ENCODE measurements around the gene NALCN. TPM values are rescaled to one million over a fixed set of nuclear protein-coding genes. Genes with fewer than 3 reads are reported as not detected.

Gene NALCN
- total RNA-seq, 4 donors from 2014 or later = 0.12 to 2.0 (median 0.66) TPM

GRCh38 chr13:101301053-101301452 is 115.3 kb downstream of the NALCN start:
- ATAC-seq = no peak
- Histone ChIP-seq H3K27me3 (no peaks in the 10 kb centered on the region), H3K36me3 (no peaks in the 10 kb centered on the region), H3K4me3 (no peak overlapping the region), H3K4me1 (no peaks in the 10 kb centered on the region), H3K9me3 (no peaks in the 10 kb centered on the region), H3K27ac (no peak overlapping the region)
- 80 to 93% methylated on average over 2 to 8 of the region's 8 CpGs for WGBS, 2 donors (ENCODE audit: low coverage in 1 of 2)
- TF ChIP-seq POLR2AphosphoS5 (IDR thresholded peaks at IDR 0.05) = no peak
- no peak for TF ChIP-seq POLR2A (IDR thresholded peaks at IDR 0.05)
- no peak for TF ChIP-seq CTCF (IDR thresholded peaks at IDR 0.05)
- TF ChIP-seq EP300 (IDR thresholded peaks at IDR 0.05) = no peak

- 57 to 71% methylated on average over 1 to 2 of the region's 2 CpGs for WGBS, 2 donors (ENCODE audit: low coverage in 1 of 2)
- no peak for ATAC-seq
Measured at GRCh38 chr13:101300531-101300930, 115.8 kb downstream of the NALCN start.

GRCh38 chr13:101298517-101298916 is 117.8 kb downstream of the NALCN start:
- no peak for TF ChIP-seq CTCF (IDR thresholded peaks at IDR 0.05)
- TF ChIP-seq POLR2AphosphoS5 (IDR thresholded peaks at IDR 0.05) = no peak
- no peak for TF ChIP-seq EP300 (IDR thresholded peaks at IDR 0.05)
- TF ChIP-seq POLR2A (IDR thresholded peaks at IDR 0.05) = no peak
- no peaks in the 10 kb centered on the region for H3K9me3 ChIP-seq
- H3K36me3 ChIP-seq = no peaks in the 10 kb centered on the region
- ATAC-seq = no peak
- H3K4me3 ChIP-seq = no peak overlapping the region
- WGBS, 2 donors (ENCODE audit: low coverage in 1 of 2) = 95% methylated on average over 3 of the region's 4 CpGs; no CpG with 5 or more reads in 1 of the 2 donors
- no peaks in the 10 kb centered on the region for H3K27me3 ChIP-seq
- no peaks in the 10 kb centered on the region for H3K4me1 ChIP-seq
- no peak overlapping the region for H3K27ac ChIP-seq

More at GRCh38 chr13:101300531-101300930, 115.8 kb downstream of the NALCN start:
- no peaks in the 10 kb centered on the region for H3K27me3 ChIP-seq
- no peaks in the 10 kb centered on the region for H3K36me3 ChIP-seq
- no peak overlapping the region for H3K27ac ChIP-seq
- H3K4me1 ChIP-seq = no peaks in the 10 kb centered on the region
- TF ChIP-seq CTCF (IDR thresholded peaks at IDR 0.05) (no peak), EP300 (IDR thresholded peaks at IDR 0.05) (no peak), POLR2A (IDR thresholded peaks at IDR 0.05) (no peak), POLR2AphosphoS5 (IDR thresholded peaks at IDR 0.05) (no peak)
- H3K9me3 ChIP-seq = no peaks in the 10 kb centered on the region
- no peak overlapping the region for H3K4me3 ChIP-seq

- H3K27ac ChIP-seq = no peak overlapping the region
- TF ChIP-seq EP300 (IDR thresholded peaks at IDR 0.05) = no peak
- TF ChIP-seq POLR2A (IDR thresholded peaks at IDR 0.05) = no peak
- no peak for TF ChIP-seq POLR2AphosphoS5 (IDR thresholded peaks at IDR 0.05)
- no peak for TF ChIP-seq CTCF (IDR thresholded peaks at IDR 0.05)
- no peaks in the 10 kb centered on the region for H3K27me3 ChIP-seq
- ATAC-seq = no peak
- WGBS, 2 donors (ENCODE audit: low coverage in 1 of 2) = 80% methylated on average over 1 of the region's 1 CpG; no CpG with 5 or more reads in 1 of the 2 donors
- H3K9me3 ChIP-seq = no peaks in the 10 kb centered on the region
- H3K36me3 ChIP-seq = no peaks in the 10 kb centered on the region
- H3K4me3 ChIP-seq = no peak overlapping the region
- no peaks in the 10 kb centered on the region for H3K4me1 ChIP-seq
Measured at GRCh38 chr13:101297794-101298193, 118.5 kb downstream of the NALCN start.

GRCh38 chr13:101292711-101293110 is 123.6 kb downstream of the NALCN start:
- no peak for ATAC-seq
- Histone ChIP-seq H3K36me3 (no peaks in the 10 kb centered on the region), H3K9me3 (no peaks in the 10 kb centered on the region), H3K4me1 (no peaks in the 10 kb centered on the region), H3K4me3 (no peak overlapping the region), H3K27me3 (peaks cover 7% of the 10 kb centered on the region), H3K27ac (no peak overlapping the region)
- TF ChIP-seq POLR2AphosphoS5 (IDR thresholded peaks at IDR 0.05) = no peak
- TF ChIP-seq CTCF (IDR thresholded peaks at IDR 0.05) = no peak
- no peak for TF ChIP-seq EP300 (IDR thresholded peaks at IDR 0.05)
- no peak for TF ChIP-seq POLR2A (IDR thresholded peaks at IDR 0.05)
- WGBS, 2 donors (ENCODE audit: low coverage in 1 of 2) = 78 to 80% methylated on average over 1 of the region's 1 CpG

Data from gastroesophageal sphincter (tissue), 4 donors.